ENCODE measurements around the gene SHKBP1. TPM values are rescaled to one million over a fixed set of nuclear protein-coding genes. Genes with fewer than 3 reads are reported as not detected.

SHKBP1 gene
- total and polyA plus RNA-seq, 2 of the 8 experiments (the other 6 are each of a cell fraction or from before 2014, with no cell fraction given), result 74.6 to 98.8 TPM

DNA sequence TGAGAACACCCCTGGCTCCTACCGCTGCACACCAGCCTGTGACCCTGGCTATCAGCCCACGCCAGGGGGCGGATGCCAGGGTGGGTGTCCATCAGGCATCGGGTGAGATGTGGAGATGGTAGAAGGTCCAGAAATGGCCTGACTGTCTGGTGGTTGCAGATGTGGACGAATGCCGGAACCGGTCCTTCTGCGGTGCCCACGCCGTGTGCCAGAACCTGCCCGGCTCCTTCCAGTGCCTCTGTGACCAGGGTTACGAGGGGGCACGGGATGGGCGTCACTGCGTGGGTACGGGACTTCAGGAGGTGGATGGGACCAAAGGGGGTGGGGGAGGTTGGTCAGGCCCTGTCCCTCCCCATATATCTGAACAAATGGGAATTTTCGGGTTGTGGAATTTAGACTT lies 40.3 kb downstream of the SHKBP1 start (continued):
- TF ChIP-seq ASH2L (IDR thresholded peaks at IDR 0.05; ENCODE audit: low read length), result no peak
